Glomerular endothelial cell (primary cell): ENCODE measurements around the gene LENEP. TPM values are rescaled to one million over a fixed set of nuclear protein-coding genes. Genes with fewer than 3 reads are reported as not detected.

Experiments
- DNase-seq: peaks from one replicate; pipeline ENCODE4 v3.0.0-alpha.2; 2011; ENCODE audit warnings: low read depth, low spot score; ENCODE audit errors: extremely low read depth
- total RNA-seq: library from RNA; depleted of rRNA; stranded (reverse); fragments of >200 nt; gene quantifications from 2 replicates; pipeline ENCODE4 v1.2.3, GENCODE V29; 2015

LENEP gene
- total RNA-seq, 1 donor from 2014 or later: not detected

- DNase-seq: no peak
Measured at GRCh38 chr1:155022136-155022926, 28.9 kb downstream of the LENEP start.

DNA sequence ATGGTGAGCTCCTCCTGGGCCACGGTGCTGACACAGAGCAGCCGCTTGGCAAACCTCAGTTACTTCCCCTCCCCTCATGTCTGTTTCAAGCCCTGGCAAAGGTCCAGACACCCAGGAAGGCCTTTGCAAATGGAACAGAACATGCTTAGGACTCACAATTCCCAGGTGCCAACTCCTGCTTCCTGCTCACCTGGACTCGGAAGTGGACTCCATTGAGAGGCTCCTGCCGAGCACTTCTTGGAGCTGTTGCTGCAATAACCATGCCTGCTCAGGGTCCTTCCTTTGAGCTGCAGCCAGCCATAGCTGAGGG lies 29.5 kb downstream of the LENEP start:
- DNase-seq: no peak

GRCh38 chr1:155023627-155024026 lies 30.2 kb downstream of the LENEP start:
- DNase-seq: no peak

DNA sequence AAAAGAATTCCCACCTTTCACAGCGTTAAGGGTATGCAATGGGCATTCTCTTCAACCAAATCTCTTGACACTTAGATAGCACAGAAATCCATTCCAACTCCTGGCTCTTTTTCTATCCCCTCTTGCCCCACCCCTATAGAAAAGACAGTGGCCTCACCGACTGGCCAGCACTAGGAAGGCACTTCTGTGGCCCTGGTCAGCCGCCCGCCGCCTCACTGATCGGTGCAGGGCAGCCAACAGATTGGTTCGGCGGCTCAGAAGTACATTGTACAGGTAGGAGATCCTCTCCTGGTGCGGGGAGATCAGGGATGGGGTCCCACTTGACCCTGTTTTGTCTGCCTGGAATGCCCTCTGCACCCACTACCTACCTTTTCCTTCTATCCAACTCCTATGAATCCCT lies 30.9 kb downstream of the LENEP start:
- DNase-seq: no peak

- no peak for DNase-seq
Measured at GRCh38 chr1:155026154-155026553, 32.8 kb downstream of the LENEP start.

DNA sequence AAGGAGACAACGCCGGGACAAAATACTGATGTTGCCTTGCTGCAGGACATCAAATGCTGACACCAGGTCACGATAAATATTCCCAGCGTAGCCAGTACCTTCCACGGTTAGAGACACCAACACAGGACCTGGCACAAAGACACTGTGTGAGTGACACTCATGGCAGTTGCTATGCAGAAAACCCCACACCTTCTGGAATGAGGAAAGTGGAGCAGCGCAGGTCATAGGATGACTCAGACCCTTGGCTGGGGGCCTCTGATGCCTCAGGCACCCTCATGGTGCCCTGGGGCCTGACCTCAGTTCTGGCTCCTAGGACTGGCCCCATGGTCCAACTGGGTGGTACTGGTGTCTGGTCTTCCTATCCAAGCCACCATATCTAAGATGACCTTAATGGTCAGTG lies 33.2 kb downstream of the LENEP start:
- no peak for DNase-seq

DNA sequence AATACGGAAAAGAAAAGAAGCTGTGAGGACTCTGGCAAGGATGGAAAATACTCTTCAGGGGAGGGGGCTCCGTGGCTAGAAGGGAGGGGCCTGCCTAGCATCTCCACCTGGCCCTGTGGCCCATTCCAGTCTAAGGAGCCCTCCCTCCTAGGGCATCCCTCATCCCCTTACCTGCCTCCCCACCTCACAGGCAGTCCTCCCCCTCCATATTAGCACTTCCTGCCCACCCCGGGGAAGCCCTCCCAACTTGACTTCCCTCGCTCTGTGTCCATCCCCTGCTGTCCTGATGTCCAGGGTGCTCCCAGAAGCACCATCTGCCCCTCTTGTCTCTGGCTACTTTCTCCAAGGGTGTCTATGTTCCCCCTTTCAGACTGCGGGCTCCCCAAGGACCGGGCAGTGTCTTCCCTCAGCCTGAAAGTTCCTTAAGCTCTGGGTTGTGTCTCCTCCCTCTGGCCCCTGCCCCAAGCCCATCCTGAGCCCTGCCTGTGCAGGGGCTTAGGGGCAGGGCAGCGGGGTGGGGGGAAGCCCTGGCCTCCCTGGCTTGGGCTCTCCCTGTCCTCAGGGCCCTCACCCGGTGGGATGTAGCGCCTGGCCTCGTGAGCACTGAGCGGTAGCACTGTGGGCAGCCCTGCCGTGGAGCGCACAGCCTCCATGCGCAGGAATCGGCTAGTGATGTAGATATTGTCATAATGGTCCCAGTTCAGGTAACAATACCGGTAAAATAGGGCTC lies 36.3 kb downstream of the LENEP start:
- no peak for DNase-seq

DNA sequence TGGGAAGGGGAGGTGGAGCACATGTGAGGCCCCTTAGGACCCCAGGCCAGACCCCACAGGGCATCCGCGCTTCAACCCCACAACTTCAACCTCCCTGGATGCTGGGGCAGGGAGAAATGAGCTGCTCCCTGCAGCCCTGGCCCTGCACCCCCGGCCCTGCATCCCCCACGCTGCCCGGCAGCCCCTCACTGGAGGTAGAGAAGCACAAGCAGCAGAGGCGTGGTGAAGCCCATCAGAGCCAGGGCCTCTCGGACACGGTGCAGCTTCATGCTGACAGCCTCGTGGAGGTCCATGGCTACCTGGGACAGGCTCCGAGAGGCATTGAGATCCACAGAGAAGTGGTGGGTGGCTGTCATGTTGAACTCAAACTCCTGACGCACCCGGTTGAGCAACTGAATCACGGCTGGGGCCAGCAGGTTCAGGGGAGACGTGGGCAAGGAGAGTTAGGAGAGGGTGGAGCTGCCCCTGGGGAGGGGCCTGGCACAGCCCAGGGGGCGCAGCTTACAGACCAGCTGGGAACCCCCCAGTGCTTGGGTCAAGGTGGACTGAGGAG lies 36.9 kb downstream of the LENEP start:
- no peak for DNase-seq

GRCh38 chr1:155030899-155031298 lies 37.5 kb downstream of the LENEP start:
- no peak for DNase-seq

GRCh38 chr1:155032886-155033285 lies 39.5 kb downstream of the LENEP start:
- DNase-seq: no peak

DNA sequence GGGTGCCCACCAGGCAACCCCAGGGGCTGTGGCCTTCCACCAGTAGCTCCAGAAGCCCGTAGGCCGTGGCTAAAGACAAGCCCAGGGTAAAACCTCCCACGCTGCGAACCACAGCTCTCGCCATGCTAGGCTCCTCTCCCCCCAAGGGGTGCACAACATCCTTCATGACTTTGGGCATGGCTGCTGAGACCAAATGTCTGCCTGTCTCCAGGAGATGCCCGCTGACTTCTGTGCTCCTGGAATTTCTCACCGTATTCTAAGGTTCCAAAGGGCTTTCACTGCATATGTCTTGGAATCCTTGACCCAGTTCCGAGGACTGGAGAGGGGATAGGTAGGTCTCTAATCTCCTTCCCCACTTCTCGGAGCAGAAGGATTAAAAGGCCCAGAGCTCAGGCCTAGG lies 40.1 kb downstream of the LENEP start, which contains the start of the genes DCST1 and DCST2:
Gene DCST1 (plus strand): TSS at position 301 of the 400 bp plus-strand sequence. CDS start 213 bp downstream, outside the sequence.
Gene DCST2 (minus strand): TSS at position 258 of the 400 bp plus-strand sequence. CDS start 80 bp downstream, at position 178.
- no peak for DNase-seq

GRCh38 chr1:155034318-155035208 lies 41.2 kb downstream of the LENEP start:
- DNase-seq: no peak

DNA sequence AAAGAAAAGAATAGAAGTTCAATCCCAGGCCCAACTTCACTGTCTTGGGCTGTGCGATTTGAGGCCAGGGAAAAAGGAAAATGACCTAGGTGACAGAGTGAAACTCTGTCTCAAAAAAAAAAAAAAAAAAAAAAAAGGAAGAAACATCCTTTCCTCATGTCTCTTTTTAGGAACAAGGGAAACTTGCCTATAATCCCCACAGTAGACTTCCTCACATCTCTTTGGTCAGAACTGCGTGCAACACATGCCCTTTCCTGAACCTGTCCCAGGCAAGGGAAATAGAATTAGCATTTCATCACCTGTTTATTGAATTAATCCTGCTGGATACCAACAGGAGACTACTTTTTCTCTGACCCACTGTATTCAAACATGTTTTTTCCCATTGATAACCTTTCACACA lies 42.5 kb downstream of the LENEP start:
- DNase-seq: no peak

DNA sequence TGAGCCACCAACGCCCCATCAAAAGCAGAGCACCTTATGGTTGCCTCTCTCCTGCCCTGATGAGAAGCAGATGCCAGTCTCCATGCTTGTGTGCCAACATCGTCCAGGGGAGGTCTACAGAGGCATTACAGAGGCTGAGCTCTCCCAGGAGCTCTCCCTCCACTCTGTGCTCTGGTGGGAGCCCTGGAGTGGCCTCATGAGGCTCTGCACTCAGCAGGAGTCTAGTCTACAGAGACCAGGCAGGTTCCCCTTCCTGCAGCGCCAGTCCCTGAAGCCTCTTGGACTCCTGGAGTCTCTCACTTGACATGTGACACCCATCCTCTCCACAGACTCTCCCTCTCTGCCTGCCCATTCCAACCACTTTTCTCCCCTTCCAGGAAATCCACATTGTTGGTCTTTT lies 43.7 kb downstream of the LENEP start:
- no peak for DNase-seq

DNA sequence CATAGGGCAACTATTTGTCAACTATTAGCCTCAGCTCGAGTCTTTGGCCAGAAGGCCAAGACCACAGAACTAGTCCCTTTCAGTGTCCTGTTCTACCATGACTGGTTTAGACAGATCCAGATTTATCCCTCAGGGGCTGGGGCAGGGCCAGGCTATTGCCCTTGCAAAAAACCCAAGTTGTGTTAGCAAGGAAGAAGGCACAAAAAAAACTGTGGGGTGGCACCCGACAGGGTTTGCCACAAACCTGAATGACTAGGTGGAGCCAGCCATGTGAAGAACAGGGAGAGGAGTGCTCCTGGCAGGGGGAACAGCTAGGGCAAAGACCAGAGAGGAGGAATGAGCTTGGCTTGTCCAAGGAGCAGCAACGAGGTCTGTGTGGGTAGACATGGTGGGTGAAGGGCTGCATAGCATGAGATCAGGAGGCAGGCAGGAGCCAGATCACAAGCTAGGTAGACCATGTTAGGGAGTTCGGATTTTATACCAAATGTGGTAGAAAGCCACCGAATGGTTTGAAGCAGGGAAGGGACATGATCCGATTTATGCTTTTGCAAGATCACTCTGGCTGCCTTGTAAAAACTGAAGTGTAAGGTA lies 44.6 kb downstream of the LENEP start:
- DNase-seq: no peak

DNA sequence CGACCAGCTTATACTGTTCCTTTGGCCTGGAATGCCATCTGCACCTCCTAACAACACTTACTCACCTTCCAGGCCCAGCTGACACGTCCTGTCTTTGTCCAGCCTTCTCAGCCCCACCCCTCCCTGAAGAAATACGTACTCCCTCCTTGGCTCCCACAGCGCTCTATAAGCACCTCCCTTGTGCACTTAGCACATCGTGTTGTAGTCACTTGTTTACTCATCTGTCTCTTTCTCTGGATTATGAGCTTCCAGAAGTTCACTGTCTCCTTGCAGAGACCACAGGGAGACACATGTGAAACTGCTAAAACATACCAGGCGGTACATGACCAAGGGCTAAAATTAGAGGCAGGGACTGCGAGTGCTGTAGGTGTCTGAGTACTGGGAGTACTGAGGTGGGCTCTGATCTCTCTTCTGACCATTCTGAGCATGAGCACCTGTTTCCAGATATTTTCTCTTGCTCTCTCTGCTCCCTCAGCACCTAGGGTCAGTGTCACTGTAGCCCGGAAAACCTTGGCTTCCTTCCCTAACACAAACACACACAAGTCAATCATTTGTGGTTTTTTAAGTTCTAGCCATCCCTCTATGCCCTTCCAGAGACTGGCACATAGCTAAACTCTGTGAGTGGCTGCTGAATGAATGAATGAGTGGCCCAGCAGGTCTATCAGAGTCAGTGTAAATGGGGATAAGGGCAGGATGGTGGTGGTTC lies 45.4 kb downstream of the LENEP start:
- no peak for DNase-seq

- no peak for DNase-seq
Measured at GRCh38 chr1:155039308-155039669, 45.9 kb downstream of the LENEP start.

GRCh38 chr1:155040358-155041093 lies 47.1 kb downstream of the LENEP start:
- no peak for DNase-seq

GRCh38 chr1:155042789-155043188 lies 49.4 kb downstream of the LENEP start:
- no peak for DNase-seq
